ENCODE results near the gene LAMA1.

The LAMA1 gene

DNA sequence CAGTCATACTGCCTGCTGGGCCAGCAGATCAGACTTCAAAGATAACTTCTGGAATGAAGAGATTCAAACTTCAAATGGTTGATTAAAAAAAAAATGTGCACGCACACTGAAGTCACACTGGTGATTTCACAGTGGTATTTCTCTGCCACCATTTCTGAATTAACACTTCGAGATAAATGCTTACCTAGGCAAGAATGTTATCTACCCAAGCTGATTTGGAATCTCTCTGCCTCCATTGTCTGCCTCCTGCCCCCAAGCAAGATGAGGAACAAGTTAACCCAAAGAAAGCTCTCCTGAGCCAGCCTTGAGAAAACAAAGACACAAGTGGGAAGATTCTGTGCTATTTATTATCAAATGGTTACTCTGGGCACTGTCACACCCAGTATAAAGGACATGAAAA lies 6.5 kb downstream of the LAMA1 start:
- Histone ChIP-seq H3K9me2 (replicated peaks; ENCODE audit: low read depth, low read length) (no peaks in the 10 kb centered on the region), H3K36me3 (ENCODE audit: insufficient read depth, low read length) (no peaks in the 10 kb centered on the region), H3K4me2 (ENCODE audit: low read depth, low read length, poor library complexity, severe bottlenecking) (no peak overlapping the region), H3K9ac (ENCODE audit: low read depth, low read length, poor library complexity, severe bottlenecking) (no peak overlapping the region), H4K20me1 (ENCODE audit: insufficient read depth, low read length, poor library complexity, severe bottlenecking) (no peaks in the 10 kb centered on the region), H3K27me3 (ENCODE audit: insufficient read depth, low read length, poor library complexity, severe bottlenecking) (no peaks in the 10 kb centered on the region), H3K4me1 (ENCODE audit: insufficient read depth, low read length, poor library complexity, severe bottlenecking) (no peaks in the 10 kb centered on the region), H3K79me2 (ENCODE audit: insufficient read depth, low read length) (no peaks in the 10 kb centered on the region), H3F3A (ENCODE audit: low read depth) (no peaks in the 10 kb centered on the region), H3K4me3 (ENCODE audit: low read length, poor library complexity, severe bottlenecking) (no peak overlapping the region), H2AFZ (ENCODE audit: low read length) (no peak overlapping the region), H3K9me3 (ENCODE audit: insufficient read depth, low read depth, low read length) (no peaks in the 10 kb centered on the region; the same call in 1 of the 2 replicates)
- no peak for TF ChIP-seq EZH2phosphoT487 (IDR thresholded peaks at IDR 0.05; ENCODE audit: borderline replicate concordance)
- TF ChIP-seq, protein P1, sequence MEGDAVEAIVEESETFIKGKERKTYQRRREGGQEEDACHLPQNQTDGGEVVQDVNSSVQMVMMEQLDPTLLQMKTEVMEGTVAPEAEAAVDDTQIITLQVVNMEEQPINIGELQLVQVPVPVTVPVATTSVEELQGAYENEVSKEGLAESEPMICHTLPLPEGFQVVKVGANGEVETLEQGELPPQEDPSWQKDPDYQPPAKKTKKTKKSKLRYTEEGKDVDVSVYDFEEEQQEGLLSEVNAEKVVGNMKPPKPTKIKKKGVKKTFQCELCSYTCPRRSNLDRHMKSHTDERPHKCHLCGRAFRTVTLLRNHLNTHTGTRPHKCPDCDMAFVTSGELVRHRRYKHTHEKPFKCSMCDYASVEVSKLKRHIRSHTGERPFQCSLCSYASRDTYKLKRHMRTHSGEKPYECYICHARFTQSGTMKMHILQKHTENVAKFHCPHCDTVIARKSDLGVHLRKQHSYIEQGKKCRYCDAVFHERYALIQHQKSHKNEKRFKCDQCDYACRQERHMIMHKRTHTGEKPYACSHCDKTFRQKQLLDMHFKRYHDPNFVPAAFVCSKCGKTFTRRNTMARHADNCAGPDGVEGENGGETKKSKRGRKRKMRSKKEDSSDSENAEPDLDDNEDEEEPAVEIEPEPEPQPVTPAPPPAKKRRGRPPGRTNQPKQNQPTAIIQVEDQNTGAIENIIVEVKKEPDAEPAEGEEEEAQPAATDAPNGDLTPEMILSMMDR (conservative IDR thresholded peaks at IDR 0.05; ENCODE audit: low read length): no peak

GRCh38 chr18:7105943-7106342 lies 11.7 kb downstream of the LAMA1 start:
- TF ChIP-seq EZH2phosphoT487 (IDR thresholded peaks at IDR 0.05; ENCODE audit: borderline replicate concordance): no peak
- TF ChIP-seq, protein P1 (conservative IDR thresholded peaks at IDR 0.05; ENCODE audit: low read length): no peak

DNA sequence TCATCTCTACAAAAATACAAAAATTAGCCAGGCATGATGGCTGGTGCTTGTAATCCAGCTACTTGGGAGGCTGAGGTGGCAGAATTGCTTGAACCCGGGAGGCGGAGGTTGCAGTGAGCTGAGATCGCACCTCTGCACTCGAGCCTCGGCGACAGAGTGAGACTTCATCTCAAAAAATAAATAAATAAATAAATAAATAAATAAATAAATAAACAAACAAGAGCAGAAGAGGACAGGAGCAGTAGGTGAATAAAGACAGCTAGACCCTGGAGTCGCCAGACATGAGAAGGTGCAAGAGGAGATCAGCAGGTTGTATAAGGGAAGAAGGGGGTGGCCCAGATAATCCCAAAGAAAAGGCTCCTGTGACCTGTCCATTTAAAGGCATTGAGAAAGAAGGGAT lies 12.3 kb downstream of the LAMA1 start:
- no peaks in the 10 kb centered on the region for H3K27me3 ChIP-seq (ENCODE audit: insufficient read depth, low read length, poor library complexity, severe bottlenecking)
- no peaks in the 10 kb centered on the region for H3K9me2 ChIP-seq (replicated peaks; ENCODE audit: low read depth, low read length)
- H3K79me2 ChIP-seq (ENCODE audit: insufficient read depth, low read length): no peaks in the 10 kb centered on the region
- no peaks in the 10 kb centered on the region for H4K20me1 ChIP-seq (ENCODE audit: insufficient read depth, low read length, poor library complexity, severe bottlenecking)
- no peaks in the 10 kb centered on the region for H3K4me1 ChIP-seq (ENCODE audit: insufficient read depth, low read length, poor library complexity, severe bottlenecking)
- H3K36me3 ChIP-seq (ENCODE audit: insufficient read depth, low read length): no peaks in the 10 kb centered on the region
- H3K9me3 ChIP-seq (ENCODE audit: insufficient read depth, low read depth, low read length): no peaks in the 10 kb centered on the region; the same call in 1 of the 2 replicates
- TF ChIP-seq EZH2phosphoT487 (IDR thresholded peaks at IDR 0.05; ENCODE audit: borderline replicate concordance): no peak
- TF ChIP-seq, protein P1 (conservative IDR thresholded peaks at IDR 0.05; ENCODE audit: low read length): no peak
- no peak overlapping the region for H3K4me2 ChIP-seq (ENCODE audit: low read depth, low read length, poor library complexity, severe bottlenecking)
- H2AFZ ChIP-seq (ENCODE audit: low read length): no peak overlapping the region
- no peak overlapping the region for H3K9ac ChIP-seq (ENCODE audit: low read depth, low read length, poor library complexity, severe bottlenecking)
- H3K4me3 ChIP-seq (ENCODE audit: low read length, poor library complexity, severe bottlenecking): no peak overlapping the region
- H3F3A ChIP-seq (ENCODE audit: low read depth): no peaks in the 10 kb centered on the region

More at GRCh38 chr18:7105943-7106342, 11.7 kb downstream of the LAMA1 start:
- Histone ChIP-seq H3K4me3 (ENCODE audit: low read length, poor library complexity, severe bottlenecking) (no peak overlapping the region), H4K20me1 (ENCODE audit: insufficient read depth, low read length, poor library complexity, severe bottlenecking) (no peaks in the 10 kb centered on the region), H3K36me3 (ENCODE audit: insufficient read depth, low read length) (no peaks in the 10 kb centered on the region), H3K79me2 (ENCODE audit: insufficient read depth, low read length) (no peaks in the 10 kb centered on the region), H2AFZ (ENCODE audit: low read length) (no peak overlapping the region), H3K9me3 (ENCODE audit: insufficient read depth, low read depth, low read length) (no peaks in the 10 kb centered on the region; the same call in 1 of the 2 replicates), H3F3A (ENCODE audit: low read depth) (no peaks in the 10 kb centered on the region), H3K4me2 (ENCODE audit: low read depth, low read length, poor library complexity, severe bottlenecking) (no peak overlapping the region), H3K27me3 (ENCODE audit: insufficient read depth, low read length, poor library complexity, severe bottlenecking) (no peaks in the 10 kb centered on the region), H3K9ac (ENCODE audit: low read depth, low read length, poor library complexity, severe bottlenecking) (no peak overlapping the region), H3K4me1 (ENCODE audit: insufficient read depth, low read length, poor library complexity, severe bottlenecking) (no peaks in the 10 kb centered on the region), H3K9me2 (replicated peaks; ENCODE audit: low read depth, low read length) (no peaks in the 10 kb centered on the region)

Data from Loucy (cell line).